AG09319 (cell line): ENCODE measurements around the gene CLIP3.
"Not testable (repeated sequence)": the region's sequence is repeated elsewhere in the genome, so short reads cannot be mapped to it uniquely, and the experiment has no call there.

Experiments
- DNase-seq: peaks from one replicate; pipeline ENCODE4 v3.0.0-alpha.2; 2010; ENCODE audit warnings: low read depth; ENCODE audit errors: extremely low read depth
- TF ChIP-seq, protein P1 (sequence below): IDR thresholded peaks from 2 replicates; pipeline ENCODE4 v1.5.1; 2011; ENCODE audit warnings: low read depth, mild to moderate bottlenecking, inconsistent platforms, low read length, moderate library complexity

Gene CLIP3

GRCh38 chr19:36046443-36047050, 13.9 kb upstream of the CLIP3 start:
- no peak for DNase-seq
- TF ChIP-seq, protein P1, sequence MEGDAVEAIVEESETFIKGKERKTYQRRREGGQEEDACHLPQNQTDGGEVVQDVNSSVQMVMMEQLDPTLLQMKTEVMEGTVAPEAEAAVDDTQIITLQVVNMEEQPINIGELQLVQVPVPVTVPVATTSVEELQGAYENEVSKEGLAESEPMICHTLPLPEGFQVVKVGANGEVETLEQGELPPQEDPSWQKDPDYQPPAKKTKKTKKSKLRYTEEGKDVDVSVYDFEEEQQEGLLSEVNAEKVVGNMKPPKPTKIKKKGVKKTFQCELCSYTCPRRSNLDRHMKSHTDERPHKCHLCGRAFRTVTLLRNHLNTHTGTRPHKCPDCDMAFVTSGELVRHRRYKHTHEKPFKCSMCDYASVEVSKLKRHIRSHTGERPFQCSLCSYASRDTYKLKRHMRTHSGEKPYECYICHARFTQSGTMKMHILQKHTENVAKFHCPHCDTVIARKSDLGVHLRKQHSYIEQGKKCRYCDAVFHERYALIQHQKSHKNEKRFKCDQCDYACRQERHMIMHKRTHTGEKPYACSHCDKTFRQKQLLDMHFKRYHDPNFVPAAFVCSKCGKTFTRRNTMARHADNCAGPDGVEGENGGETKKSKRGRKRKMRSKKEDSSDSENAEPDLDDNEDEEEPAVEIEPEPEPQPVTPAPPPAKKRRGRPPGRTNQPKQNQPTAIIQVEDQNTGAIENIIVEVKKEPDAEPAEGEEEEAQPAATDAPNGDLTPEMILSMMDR: no peak

- no peak for DNase-seq
- TF ChIP-seq, protein P1: no peak
These were observed 11.3 kb upstream of the CLIP3 start for GRCh38 chr19:36043952-36044351.

- TF ChIP-seq, protein P1: no peak
- DNase-seq: peak; percentile 66
These were observed 9.2 kb upstream of the CLIP3 start for GRCh38 chr19:36041831-36042230.

DNA sequence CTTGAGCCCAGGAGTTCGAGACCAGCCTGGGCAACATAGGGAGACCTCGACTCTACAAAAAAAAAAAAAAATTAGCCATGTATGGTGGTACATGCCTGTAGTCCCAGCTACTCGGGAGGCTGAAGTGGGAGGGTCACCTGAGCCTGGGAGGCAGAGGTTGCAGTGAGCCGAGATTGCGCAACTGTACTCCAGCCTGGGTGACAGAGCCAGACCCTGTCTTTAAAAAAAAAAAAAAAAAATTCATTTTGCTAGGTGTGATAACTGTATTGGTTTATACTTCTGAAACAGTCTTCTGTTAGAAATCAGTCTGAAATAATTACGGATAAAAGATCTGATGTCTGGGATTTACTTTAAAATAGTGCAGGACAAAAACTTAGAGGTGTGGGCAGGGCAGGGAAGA, 8.4 kb upstream of the CLIP3 start:
- not testable (repeated sequence) for DNase-seq

DNA sequence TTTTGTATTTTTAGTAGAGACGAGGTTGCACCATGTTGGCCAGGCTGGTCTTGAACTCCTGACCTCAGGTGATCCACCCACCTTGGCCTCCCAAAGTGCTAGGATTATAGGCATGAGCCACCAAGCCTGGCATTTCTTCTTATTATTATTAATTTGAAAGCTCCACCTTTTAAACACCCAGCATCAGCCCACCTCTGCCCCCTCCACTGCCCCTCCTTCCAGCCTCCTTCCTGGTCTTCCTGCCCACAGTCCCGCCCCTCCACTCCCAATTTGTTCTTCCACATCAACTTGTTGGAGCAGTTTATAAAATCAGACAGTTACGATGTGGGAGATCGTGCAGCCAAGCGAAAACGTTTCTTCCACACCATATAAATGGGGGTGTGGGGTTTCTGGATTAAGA, 7.8 kb upstream of the CLIP3 start:
- DNase-seq: no peak
- TF ChIP-seq, protein P1: no peak

- no peak for DNase-seq
- TF ChIP-seq, protein P1: no peak
These were observed 1.4 kb downstream of the CLIP3 start for GRCh38 chr19:36031308-36031707.

DNA sequence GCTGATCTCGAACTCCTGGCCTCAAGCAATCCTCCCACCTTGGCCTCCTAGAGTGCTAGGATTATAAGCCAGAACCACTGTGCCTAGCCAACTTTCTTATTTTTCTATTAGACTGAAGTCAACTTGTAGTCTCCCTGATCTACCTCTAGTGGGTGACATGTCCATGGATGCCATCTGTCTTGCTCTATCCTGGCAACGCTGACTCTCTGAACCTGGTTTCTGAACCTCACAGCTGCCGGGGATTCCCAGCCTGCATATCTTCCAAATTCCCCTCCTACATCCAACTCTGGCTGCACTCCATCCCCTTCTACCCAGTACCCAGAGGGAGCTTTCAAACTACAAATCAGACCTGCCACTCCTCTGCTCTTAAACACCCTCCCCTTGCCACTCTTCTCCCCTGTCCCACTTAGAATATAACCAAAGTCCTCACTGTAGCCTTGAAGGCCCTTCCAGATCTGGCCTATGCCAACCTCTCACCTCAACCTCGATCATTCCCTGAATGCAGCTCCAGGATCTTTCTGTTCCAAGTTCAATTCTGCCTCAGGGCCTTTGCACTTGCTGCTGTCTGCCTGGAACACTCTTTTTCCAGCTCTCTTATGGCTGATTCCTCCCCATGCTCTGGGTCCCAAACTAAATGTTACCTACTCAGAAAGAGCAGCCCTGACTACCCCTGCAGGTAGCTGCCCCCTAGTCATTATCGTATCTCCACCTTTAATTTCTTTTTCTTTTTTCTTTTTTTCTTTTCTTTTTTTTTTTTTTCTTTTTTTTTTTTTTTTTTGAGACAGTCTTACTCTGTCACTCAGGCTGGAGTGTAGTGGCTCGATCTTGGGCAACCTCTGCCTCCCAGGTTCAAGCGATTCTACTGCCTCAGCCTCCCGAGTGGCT, 2.2 kb downstream of the CLIP3 start:
- no peak for DNase-seq
- TF ChIP-seq, protein P1: peak; percentile 22
